Transverse colon (tissue), 4 donors: Measurements from ENCODE around the gene KAZN.

ENCODE experiments used
- CTCF ChIP-seq, 5 experiments: fragments of 200-600 bp in 3 of 5; fragments of 450-650 bp in 2 of 5; sonication (generic) in 3 of 5; IDR thresholded peaks; 1 replicate in 2 of 5; 2 replicates in 3 of 5; pipeline ENCODE4 v1.5.1; 2016 to 2017; ENCODE audit warnings: antibody characterized with exemption in 5 of 5, inconsistent platforms in 3 of 5, mild to moderate bottlenecking in 2 of 5, moderate library complexity in 1 of 5
- POLR2A ChIP-seq: fragments of 450-650 bp; IDR thresholded peaks from one replicate; pipeline ENCODE4 v1.6.1; 2016; ENCODE audit warnings: antibody characterized with exemption, mild to moderate bottlenecking, moderate library complexity
- POLR2AphosphoS5 ChIP-seq, 3 donors: sonication (generic); formaldehyde crosslinking; IDR thresholded peaks; one replicate each; pipeline ENCODE4 v1.6.1; 2016; ENCODE audit warnings: antibody characterized with exemption in 3 of 3

DNA sequence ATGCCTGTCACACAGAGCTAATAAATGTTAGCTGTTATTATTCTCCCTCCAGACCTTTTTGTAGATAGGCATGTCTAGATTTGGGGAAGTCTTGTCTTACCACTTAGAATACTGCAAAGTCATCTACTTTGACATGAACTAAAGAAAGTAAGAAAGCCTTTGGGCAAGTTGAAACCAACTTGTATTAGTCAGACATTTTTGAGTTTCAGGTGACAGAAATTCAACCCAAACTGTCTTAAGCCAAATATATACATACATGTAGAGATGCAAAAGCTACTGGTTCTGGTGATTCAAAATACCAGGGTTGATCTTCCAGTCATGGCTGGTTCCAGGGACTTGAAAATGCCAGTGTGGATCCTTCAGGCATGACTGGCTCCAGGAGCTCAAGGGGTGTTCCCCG lies 278.3 kb downstream of the KAZN start:
- TF ChIP-seq POLR2A (no peak), CTCF (IDR thresholded peaks at IDR 0.05) (no peak), POLR2AphosphoS5 (IDR thresholded peaks at IDR 0.05) (no peak)
